ENCODE data around the gene TULP4.
A peak's percentile ranks its signal among the peaks of the same experiment; 100 is the strongest.

The TULP4 gene, protein sequence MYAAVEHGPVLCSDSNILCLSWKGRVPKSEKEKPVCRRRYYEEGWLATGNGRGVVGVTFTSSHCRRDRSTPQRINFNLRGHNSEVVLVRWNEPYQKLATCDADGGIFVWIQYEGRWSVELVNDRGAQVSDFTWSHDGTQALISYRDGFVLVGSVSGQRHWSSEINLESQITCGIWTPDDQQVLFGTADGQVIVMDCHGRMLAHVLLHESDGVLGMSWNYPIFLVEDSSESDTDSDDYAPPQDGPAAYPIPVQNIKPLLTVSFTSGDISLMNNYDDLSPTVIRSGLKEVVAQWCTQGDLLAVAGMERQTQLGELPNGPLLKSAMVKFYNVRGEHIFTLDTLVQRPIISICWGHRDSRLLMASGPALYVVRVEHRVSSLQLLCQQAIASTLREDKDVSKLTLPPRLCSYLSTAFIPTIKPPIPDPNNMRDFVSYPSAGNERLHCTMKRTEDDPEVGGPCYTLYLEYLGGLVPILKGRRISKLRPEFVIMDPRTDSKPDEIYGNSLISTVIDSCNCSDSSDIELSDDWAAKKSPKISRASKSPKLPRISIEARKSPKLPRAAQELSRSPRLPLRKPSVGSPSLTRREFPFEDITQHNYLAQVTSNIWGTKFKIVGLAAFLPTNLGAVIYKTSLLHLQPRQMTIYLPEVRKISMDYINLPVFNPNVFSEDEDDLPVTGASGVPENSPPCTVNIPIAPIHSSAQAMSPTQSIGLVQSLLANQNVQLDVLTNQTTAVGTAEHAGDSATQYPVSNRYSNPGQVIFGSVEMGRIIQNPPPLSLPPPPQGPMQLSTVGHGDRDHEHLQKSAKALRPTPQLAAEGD (N-terminal part only)

DNA sequence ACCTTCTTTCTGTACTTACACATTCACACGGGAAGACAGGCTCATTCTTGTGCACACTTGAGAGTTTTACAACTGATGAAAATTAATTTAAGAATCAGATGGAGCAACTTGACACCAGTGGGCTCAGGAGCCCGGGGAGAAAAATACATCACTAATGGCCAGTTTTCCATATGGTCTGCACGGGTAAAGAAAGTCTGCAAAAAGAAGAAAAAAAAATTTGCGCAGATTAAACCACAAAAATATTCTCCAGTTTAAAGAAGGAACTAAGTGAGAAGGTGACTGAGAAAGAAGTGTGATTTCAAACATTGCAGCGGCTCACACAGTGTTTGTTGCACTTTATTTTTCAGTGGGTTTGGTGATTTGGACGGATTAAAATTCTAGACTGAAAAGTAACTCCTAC lies at the start of gene TULP4:
Gene TULP4 (plus strand): TSS at position 301 of the 400 bp plus-strand sequence. CDS start 1,552 bp downstream, outside the sequence.
- no peak for DNase-seq

DNA sequence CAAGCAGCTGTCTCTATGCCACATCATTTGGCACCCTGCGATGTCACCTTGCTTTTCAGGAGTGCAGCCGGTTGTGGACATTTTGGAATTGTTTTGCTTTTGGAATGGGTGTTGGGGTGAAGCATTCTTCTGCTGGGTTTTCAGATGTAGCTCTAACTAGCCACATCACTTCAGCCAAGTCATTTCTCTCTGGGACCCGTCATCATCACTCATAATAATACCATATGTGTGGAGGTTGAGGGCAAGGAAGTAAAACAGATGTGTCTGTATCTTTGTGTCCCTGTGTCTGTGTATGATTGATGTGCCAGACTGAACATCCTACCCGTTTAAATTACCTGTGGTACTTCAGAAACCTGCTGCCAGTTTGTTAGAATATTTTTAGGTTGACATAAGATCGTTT lies 49.5 kb upstream of the TULP4 start:
- DNase-seq: no peak

DNA sequence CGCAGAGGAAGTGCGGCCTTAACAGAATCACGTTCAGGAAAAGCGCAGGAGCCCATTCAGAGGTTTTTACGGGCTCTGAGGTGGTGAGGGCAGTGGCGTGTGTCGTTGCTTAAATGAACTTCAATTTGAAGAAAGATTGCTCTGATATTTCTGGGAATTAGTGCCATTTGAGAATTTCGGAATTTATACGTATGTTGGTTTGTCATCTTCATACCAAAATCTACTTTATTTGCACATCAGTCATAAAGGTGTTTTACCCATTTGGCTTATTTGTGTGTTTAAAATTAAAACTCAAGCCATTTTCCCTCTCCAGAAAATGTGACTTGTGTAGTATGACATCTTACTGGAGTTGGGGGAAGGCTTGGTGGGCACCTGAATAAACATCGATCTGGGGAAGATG lies 48.1 kb upstream of the TULP4 start:
- DNase-seq: no peak

DNA sequence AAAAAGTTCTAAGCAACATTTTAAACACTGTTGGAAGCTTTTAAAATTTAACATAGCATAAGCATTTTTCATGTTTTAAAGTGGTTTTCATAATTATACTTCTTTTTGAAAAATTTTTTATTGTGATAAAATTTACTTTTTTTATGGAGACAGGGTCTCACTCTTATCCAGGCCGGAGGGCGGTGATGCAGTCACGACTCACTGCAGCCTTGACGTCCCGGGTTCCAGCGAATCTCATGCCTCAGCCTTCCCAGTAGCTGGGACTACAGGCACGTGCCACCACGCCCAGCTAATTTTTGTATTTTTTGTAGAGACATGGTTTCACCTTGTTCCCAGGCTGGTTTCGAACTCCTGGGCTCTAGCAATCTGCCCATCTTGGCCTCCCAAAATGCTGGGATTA lies 46.1 kb upstream of the TULP4 start:
- DNase-seq: no peak

DNA sequence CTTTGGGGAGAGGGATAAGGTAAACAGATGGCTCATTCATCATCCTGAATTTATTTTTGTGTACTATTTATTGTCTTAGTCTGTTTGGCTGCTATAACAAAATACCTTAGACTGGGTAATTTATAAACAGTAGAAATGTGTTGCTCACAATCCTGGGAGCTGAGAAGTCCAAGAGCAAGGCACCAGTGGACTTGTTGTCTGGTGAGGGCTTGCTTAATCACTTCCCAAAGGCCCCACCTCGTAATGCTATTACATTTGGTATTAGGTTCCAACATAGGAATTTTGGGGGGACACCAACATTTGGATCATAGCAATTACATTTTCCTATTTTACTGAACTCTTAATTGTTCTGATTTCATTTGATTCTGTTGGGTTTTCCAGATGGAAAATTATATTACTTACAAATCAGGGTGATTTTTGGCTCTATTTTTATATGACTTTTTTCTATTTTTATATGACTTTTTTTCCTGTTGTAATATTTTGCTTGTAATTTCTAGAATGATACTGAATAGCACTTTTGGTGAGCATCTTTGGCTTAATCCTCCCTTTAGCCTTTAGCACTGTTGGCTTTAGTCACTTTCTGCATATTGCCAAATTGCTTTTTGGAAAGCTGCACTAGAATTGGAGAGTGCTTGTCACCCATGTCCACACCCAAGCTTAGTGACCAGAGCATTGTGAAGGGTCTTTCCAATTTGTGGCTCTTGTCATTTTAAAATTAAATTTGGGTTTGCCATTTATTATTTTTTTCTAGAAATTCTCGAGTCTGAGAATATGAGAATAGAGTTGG lies 43.7 kb upstream of the TULP4 start:
- DNase-seq: no peak

DNA sequence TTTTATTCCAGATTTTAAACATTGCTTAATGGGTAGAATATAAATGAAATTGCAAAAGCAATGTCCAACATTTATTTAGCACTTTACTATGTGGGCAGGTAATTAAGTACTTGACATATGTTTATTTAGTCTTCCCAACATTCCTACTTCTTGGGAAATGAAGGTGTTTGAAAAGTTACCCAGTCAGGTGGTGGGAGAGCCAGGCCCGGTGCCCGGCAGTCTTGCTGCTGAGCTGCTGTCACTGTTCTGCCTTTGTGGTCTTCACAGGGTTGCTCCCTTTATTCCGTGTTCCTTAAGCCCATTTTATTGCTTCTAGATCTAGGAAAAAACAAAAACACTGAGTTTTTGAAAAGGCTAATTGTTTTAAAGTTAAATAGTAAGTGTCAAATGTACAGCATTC lies 42.6 kb upstream of the TULP4 start:
- no peak for DNase-seq

DNA sequence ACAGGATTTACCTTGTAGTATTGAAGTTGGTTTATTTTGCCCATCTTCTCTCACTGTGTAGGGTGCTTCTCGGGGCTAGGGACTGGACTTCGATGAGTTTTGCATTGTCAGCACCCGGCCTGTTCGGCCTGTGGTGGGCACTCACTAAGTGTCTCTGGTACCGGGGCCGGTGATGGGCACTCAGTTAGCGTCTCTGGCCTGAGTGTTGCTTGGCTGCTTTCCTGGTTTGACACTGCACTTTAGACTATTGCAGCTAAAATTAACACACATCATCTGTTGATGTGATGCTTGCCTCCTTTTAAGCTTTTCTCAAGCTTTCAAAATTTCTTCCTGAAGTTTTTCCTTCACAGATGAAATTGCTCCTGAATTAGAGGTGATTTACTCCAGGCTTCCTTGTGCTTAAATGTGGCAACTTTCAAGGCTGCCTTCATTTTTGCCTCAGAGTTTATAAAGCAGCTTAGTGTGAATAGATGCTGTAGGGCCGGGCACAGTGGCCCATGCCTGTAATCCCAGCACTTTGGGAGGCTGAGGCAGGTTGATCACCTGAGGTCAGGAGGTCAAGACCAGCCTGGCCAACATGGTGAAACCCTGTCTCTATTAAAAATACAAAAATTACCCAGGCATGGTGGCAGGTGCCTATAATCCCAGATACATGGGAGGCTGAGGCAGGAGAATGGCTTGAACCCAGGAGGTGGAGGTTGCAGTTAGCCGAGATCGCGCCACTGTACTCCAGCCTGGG lies 41.7 kb upstream of the TULP4 start:
- DNase-seq: no peak

DNA sequence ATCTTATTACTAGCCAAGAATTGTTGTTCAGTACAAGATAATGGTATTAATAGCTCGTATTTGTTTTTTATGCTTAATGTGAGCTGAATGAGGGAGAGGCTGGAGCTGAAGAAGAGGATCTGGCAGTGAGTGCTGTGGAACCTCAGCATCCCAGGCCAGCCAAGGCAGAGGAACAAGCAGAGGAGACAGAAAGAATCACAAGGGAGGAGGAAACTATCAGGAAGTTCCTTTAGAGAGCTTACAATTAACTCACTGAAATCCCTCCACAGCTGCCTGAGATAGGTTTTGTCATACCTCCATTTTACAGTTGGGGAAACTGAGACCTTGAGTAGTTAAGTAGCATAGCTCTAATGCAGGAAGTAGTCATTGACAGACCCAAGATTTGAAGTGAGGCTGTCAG lies 39.9 kb upstream of the TULP4 start:
- DNase-seq: no peak

DNA sequence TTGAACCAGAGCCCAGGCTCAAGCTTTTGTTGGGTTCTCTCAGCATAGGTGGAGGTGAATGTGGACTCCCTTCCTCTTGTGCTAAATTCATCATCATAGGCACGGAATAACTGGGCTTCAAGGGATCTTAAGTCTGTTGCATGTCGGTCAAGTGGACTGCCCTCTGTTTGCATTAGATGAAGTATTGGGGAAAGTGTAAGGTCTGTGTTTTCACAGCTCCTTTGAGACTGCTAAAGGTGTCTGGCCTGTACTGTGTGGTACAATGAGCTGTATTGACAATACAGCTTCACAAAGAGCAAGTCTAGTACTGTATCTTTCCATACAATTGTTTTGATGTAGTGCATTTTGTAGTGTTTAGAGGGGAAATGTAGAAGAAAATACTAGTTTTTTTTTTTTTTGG lies 34.3 kb upstream of the TULP4 start:
- DNase-seq: no peak

DNA sequence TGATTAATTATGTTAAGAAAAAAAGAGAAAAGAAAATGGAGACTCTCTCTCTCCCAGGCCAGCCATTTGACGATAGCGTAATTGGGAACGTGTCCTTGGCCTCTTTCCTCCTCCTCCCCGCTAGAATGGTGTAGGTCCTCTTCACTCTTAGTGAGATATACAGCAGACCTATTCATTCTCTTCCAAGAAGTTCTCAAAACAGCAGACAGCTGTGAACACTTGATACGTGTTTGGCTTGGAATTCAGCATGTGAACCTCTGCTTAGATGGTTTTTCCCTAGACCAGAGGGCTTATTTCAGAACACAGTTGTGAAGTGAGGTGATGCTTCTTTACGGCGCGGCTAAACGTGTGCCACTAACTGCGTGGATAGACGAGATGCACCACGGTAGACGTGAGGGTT lies 32.6 kb upstream of the TULP4 start:
- DNase-seq: no peak

DNA sequence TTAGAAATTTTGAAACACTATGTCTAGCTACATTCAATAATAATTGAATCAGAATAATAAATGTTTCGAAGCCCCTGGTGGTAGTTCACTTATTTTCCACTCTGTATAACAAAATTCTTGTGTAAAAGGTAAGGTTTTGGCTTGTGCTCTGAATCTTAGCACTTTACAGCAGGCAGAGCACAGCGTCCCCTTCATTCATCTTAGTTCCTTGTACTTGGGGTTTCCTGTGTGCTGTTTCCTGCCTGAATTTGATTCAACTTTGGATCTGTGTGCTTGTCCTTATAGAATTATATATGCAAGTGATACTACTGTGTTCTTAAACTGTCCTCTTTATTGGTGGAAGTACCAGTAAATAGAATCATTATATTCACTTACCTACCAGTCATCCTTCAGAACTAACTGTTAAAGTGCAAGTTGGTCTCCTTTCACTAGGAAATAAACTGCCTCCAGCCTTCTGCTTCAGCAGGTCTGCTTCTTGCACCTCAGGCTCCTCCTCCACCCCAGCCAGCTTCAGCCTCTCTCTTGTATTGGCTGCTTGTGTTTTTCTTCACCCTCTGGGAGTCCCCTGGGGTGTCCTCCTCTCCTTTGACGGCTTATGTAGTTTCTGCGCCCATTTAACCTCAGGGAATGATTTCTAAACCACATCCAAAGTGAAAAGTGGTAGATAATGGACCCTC lies 28.8 kb upstream of the TULP4 start:
- peak; percentile 68 for DNase-seq

DNA sequence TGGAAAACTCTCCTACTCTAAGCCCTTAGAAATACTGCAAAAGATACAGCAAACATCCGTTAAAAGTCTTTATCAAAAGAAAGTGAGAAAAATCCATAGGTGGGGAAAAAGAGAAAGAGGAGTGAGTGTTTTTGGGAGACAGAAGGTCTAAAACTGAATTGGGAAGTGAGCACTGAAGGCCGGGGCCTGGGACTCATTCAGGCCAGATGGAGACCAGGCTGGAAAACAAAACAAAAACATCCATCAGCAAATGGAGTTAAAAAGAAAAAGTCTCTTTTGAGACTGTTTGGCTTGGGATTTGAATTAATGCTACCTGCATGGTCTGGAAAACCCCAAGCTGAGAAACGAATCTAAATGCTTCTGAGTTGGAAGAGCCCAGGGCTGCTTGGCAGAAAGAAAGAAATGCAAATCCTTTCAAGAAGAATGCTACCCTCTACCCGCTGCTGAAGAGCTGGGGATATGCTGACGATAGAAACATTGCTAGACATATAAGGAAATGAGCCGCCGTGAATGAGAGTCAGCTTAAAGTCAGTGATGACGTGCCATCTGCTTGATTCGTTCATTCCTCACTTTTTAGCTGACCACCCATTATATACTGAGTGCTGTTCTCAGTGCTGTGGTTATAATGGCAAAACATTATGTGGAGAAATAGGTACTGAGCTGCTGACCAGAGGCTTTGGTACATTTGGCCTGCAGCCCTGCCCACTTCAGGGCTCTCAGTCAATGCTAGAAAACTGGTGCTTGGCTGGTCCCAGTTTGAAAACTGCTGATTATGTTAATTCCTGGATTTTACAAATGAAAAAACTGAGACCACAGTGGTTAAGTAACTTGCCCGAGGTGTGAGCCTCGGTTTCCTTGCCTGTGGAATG lies 28.0 kb upstream of the TULP4 start:
- peak; percentile 74 for DNase-seq

DNA sequence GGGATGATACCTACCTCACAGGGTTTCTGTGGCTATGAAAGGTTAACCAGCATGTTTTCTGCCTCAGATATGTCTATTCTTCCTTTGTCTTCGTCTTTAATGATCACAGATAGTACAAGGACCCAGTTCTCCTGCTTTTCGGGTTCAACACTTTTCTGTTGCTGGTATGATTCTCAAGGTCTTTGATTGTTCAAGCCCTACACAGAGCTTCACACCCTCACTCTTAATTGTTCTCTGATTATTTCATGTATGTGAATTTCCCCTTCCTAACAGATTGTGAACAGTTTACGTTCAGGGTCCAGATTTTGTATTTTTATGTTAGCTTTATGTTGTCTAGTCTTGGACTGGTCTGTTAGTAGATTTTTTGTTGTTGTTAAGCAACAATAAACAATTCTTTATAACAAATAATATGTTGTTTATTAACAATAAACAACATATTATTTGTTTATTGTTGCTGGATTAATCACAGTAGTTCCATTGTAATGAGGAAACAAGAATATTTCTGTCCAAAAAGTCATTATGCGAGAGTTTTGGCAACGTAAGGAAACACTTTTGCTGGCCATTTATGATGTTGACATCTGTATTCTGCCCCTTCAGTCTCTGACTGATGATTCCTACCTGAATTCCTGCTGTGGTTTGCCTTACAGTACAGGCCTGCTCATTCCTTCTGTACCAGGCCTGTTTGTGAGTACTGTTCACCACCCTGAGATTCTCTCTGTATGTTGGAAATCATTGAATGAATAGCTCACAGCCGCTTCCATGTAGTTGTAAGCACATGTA lies 27.2 kb upstream of the TULP4 start:
- no peak for DNase-seq

DNA sequence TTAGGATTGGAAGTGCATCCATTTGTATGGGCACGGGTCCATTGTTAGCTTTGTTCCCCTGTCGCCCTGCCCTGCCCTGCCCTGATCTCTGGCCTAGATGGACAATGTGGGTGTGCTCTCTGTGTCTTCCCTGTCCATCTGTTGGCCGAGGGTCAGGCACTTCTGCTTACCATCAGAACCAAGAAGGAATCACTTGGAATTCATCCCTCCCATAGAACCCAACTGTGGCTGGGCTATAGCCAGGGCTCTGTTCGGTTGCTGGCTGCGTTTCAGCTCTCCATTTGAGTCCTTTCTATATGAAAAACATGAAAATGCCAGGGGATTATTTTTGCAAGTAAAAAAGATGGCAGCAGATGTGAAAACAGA lies 26.6 kb upstream of the TULP4 start:
- DNase-seq: no peak

DNA sequence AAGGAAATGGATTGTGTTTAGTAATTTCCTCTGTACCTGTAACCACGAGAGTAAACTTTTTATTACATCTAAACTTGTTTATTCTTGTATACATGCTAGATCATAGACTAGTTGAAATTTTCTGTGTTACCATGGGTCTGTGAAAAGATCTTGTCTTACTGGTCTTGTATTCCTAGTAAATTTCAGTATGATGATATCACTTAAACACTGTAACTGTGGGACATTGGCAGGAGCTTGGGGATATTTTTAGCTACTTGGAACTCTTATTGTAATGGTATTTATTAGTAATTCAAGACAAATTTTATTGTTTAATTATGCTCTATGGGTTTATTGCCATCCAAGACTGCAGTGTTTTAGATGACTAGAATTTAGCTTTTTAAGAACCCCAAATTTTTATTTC lies 25.9 kb upstream of the TULP4 start:
- no peak for DNase-seq

DNA sequence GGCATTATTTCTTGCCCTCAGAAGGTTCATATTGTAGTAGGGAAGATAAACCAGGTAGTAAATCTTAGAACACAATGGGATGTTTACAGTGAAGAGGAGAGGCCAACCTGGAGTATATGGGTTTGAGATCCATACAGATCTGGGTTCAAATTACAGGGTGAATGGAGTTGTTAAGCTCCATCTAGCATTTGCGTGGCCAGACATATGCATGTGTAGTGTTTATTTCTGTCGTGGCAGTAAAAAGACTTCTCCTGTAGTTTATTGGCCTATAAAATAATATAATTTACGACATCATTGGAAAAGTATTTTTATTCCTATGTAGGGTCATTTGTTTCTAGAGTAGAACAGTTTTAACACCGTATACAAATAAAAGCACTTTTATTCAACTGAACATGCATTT lies 25.2 kb upstream of the TULP4 start:
- no peak for DNase-seq

DNA sequence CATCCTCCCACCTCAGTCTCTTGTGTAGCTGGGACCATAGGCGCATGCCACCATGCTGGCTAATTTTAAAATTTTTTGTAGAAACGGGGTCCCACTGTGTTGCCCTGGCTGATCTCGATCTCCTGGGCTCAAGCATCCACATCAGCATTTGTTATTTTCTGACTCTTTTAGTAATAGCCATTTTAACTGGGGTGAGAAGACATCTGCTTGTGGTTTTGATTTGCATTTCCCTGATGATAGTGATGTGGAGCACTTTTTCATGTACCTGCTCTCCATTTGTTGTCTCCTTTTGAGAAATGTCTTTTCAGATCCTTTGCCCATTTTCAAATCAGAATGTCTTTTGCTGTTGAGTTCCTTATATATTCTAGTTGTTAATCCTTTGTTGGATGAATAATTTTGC lies 22.2 kb upstream of the TULP4 start:
- DNase-seq: no peak

DNA sequence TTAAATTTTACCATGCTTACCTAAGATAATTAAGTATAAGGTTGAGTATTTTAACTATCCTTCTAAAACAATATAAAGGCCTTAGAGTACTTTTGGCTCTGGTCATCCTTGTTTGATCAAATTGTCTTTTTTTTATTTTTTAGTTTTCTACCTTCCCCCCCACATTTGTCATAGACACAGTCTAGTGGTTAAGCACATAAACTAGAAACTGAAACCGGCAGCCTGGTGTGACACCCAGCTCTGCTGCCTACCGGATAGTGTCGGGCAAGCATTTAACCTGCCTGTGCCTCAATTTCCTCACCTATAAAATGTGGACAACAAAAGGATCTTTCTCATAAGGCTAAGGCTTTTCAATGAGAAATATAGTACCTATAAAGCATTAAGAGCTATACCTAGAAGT lies 21.6 kb upstream of the TULP4 start:
- DNase-seq: no peak

DNA sequence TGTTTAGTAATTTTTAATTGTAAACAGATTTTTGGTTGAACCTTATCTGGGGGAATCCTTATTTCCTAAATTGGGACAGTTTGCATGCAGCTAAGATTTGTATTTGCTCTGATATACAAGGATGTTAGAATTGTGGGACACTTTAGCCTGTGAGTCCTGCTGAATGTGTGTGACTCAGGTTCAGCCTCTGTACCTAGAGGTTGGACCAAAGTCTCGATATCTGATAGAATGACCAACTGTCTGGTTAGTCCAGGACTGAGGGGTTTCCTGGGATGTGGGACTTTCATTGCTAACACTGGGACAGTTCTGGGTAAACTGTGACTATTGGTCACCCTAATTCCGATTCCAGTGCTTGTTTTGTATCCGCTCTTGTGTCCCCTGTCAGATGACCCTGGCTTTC lies 20.2 kb upstream of the TULP4 start:
- no peak for DNase-seq

DNA sequence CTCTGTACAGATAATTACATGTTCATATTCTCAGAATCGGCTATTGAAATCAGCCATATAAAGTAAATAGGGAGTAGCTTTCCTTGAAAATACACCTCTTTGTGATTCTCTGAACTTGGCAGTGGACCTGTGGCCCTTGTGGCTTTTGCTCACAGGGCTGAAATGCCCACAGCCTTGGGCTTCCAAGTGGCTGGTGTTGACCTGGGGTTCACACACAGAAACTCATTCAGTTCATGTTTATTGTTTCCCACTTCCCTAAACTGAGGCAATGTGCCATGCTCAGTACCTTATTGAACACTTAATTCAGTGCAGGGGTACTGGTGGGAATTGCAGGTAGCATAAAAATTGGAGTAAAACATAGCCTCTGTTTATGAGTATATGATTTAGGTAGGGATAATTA lies 19.1 kb upstream of the TULP4 start:
- no peak for DNase-seq
